ENCODE data around the gene UTP14A. TPM values are rescaled to one million over a fixed set of nuclear protein-coding genes. Genes with fewer than 3 reads are reported as not detected.

UTP14A gene
- polyA plus RNA-seq, 1 experiment = 12.0 TPM

DNA sequence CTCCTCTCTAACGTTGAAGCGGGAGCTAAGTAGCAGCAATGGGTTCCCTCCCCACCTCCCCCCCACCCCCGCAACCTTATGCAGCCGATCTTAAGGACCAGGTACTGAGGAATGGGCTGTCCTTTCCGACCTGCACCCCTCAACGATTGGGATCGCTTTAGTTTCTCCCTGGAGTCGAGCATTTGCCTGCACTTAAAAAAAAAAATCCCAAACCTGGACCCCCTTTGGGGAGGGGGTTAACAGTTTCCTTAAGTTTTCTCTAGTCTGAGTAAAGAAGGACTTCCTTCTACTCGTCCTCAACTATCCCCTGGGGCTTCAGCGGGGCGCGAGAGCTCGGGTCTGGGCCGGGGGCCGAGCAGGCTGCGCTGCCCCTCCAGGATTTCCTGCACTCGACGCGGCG is 50.8 kb downstream of the UTP14A start:
- no peaks in the 10 kb centered on the region for H3K36me3 ChIP-seq (ENCODE audit: control insufficient read depth, insufficient read depth, low read length)
- H3K27me3 ChIP-seq (ENCODE audit: control insufficient read depth, insufficient read depth, low read length) = no peaks in the 10 kb centered on the region
- H3K4me3 ChIP-seq (ENCODE audit: low read depth, low read length) = peak overlapping the region; percentile 18
- CTCF ChIA-PET = no interaction called here
- POLR2A ChIA-PET = no interaction called here
- TF ChIP-seq, protein P1, sequence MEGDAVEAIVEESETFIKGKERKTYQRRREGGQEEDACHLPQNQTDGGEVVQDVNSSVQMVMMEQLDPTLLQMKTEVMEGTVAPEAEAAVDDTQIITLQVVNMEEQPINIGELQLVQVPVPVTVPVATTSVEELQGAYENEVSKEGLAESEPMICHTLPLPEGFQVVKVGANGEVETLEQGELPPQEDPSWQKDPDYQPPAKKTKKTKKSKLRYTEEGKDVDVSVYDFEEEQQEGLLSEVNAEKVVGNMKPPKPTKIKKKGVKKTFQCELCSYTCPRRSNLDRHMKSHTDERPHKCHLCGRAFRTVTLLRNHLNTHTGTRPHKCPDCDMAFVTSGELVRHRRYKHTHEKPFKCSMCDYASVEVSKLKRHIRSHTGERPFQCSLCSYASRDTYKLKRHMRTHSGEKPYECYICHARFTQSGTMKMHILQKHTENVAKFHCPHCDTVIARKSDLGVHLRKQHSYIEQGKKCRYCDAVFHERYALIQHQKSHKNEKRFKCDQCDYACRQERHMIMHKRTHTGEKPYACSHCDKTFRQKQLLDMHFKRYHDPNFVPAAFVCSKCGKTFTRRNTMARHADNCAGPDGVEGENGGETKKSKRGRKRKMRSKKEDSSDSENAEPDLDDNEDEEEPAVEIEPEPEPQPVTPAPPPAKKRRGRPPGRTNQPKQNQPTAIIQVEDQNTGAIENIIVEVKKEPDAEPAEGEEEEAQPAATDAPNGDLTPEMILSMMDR (IDR thresholded peaks at IDR 0.05; ENCODE audit: insufficient read depth, low read depth, low read length) = no peak
- no peak for DNase-seq (ENCODE audit: low read depth)

DNA sequence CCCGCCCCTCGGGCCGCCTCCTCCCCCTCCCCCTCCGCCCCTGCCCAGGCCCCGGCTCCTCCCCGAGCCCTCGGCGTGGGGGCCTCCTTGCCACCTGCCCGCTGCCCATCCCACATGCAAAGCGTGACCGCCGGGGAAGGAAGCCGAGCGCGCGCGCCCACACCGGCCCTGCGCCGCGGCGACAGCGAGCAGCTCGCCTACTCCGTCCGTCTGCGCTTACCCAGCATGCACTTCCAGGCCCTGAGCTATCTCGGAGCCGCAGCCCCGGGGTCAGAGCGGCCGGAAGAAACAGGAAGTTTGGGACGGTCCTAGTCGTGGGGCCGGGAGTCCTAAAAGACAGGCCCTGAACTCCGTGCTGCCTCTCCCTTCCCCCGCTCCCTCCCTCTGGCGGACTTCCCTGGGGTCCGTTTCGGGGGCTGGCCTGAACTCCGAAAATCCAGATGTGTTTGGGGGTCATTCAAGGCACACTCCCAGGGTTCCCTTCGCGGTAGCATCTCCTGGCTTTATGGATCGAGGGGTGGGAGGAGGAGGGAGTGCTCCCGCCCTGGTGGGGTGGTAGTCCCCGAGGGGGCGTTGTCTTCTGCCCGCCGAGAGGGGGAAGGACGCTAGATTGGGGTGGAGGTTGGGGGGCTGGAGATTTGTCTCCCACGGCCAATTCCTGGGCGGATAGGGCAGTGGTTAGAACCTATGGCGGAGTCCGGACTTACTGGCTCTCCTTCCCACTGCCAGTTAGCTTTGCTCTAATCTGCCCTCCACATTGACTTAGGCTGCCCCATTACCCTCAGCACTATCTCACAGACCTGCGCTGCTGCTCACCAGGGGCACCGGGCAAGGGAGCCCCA is 51.5 kb downstream of the UTP14A start:
- Histone ChIP-seq H3K27me3 (ENCODE audit: control insufficient read depth, insufficient read depth, low read length) (no peaks in the 10 kb centered on the region), H3K36me3 (ENCODE audit: control insufficient read depth, insufficient read depth, low read length) (no peaks in the 10 kb centered on the region), H3K4me3 (ENCODE audit: low read depth, low read length) (peak overlapping the region; percentile 31)
- ChIA-PET POLR2A (no interaction called here), CTCF (no interaction called here)
- TF ChIP-seq, protein P1 (IDR thresholded peaks at IDR 0.05; ENCODE audit: insufficient read depth, low read depth, low read length) = no peak
- DNase-seq (ENCODE audit: low read depth) = no peak

DNA sequence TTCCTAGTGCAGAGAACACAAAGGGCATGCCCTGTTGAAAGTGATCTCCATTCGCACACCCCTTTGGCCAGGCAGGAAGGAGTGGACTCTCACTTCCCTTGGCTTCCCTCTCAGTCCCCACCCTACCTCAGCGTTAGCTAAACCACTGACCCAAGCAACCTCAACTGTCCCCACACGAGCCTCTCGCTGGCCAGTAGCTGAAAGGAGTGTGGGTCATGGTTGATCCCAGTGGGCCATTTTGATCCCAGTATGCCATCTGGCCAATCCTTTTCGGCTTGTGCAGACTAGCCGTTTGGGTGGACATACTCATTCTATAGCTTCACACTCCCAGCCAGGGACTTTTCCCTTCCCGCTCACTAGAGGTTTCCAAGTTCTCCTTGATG is 52.1 kb downstream of the UTP14A start:
- CTCF ChIA-PET = no interaction called here

DNA sequence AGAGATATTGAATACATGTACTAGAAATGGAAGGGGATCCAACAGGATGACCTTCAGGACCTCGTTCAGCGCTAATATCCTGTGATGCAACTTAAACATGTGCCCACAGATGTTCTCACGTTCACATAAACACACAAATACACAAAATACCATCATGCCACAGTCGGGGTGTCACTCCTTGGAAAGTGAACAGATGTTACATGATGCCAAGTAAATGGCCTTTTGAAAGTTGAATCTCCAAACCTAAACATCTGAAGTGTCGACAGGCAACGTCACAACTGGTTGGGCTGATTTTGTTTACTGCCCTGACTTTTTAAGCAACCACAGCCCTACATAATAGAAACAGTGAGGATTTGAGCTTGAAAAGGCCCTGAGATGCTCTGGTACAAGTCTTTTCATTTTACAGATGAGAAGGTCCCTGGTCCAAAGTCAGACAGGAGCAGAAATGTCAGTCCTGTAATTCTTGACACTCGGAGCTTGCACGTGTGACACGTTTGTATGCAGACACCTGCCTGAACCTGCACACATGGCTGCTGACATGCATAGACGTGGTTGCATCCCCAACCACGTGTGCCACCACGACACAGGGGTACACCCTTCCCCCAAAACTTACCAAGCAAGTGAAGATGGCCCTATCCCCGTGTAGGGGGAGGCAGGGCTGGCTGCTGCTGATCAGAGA is 53.0 kb downstream of the UTP14A start:
- TF ChIP-seq, protein P1 (IDR thresholded peaks at IDR 0.05; ENCODE audit: insufficient read depth, low read depth, low read length) = no peak
- Histone ChIP-seq H3K4me3 (ENCODE audit: low read depth, low read length) (no peak overlapping the region), H3K27me3 (ENCODE audit: control insufficient read depth, insufficient read depth, low read length) (no peaks in the 10 kb centered on the region), H3K36me3 (ENCODE audit: control insufficient read depth, insufficient read depth, low read length) (no peaks in the 10 kb centered on the region)
- ChIA-PET CTCF (interaction anchor here (1.3 kb wide), 1 partner anchor 16 kb away, joined by 4 read pairs; no protein-coding TSS in a partner anchor), POLR2A (no interaction called here)
- DNase-seq (ENCODE audit: low read depth) = no peak

More for the DNA sequence above, 52.1 kb downstream of the UTP14A start:
- POLR2A ChIA-PET = no interaction called here
- TF ChIP-seq, protein P1 (IDR thresholded peaks at IDR 0.05; ENCODE audit: insufficient read depth, low read depth, low read length) = no peak
- no peaks in the 10 kb centered on the region for H3K36me3 ChIP-seq (ENCODE audit: control insufficient read depth, insufficient read depth, low read length)
- no peak for DNase-seq (ENCODE audit: low read depth)
- no peak overlapping the region for H3K4me3 ChIP-seq (ENCODE audit: low read depth, low read length)
- H3K27me3 ChIP-seq (ENCODE audit: control insufficient read depth, insufficient read depth, low read length) = no peaks in the 10 kb centered on the region

DNA sequence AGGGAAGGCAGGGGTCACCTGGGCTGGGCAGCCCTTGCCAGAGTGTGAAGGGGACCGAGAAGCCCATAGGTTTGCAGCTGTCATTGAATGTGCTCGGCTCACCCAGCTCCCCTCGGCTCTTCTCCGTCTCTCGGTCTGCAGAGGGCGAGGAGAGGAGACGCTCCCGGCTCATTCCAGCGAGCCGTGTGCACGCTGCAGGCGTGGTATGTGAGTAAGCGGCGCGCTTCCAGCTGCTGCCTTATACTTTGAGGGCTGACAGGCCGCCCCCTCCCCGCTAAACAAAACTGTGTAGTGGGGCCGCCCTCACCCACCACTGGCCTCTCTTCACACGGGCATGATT is 53.5 kb downstream of the UTP14A start:
- ChIA-PET CTCF (interaction anchor here (1.3 kb wide), 1 partner anchor 16 kb away, joined by 4 read pairs; no protein-coding TSS in a partner anchor), POLR2A (no interaction called here)
- DNase-seq (ENCODE audit: low read depth) = no peak
- H3K36me3 ChIP-seq (ENCODE audit: control insufficient read depth, insufficient read depth, low read length) = no peaks in the 10 kb centered on the region
- no peak overlapping the region for H3K4me3 ChIP-seq (ENCODE audit: low read depth, low read length)
- TF ChIP-seq, protein P1 (IDR thresholded peaks at IDR 0.05; ENCODE audit: insufficient read depth, low read depth, low read length) = no peak
- no peaks in the 10 kb centered on the region for H3K27me3 ChIP-seq (ENCODE audit: control insufficient read depth, insufficient read depth, low read length)
